NOMO-1 treated with DMSO at 0.1 percent for 48 hours (cell line): ENCODE measurements around the gene SELENOF.
A peak's percentile ranks its signal among the peaks of the same experiment; 100 is the strongest.
"Not testable (repeated sequence)": the region's sequence is repeated elsewhere in the genome, so short reads cannot be mapped to it uniquely, and the experiment has no call there.

Experiments
- DNase-seq: peaks from one replicate; lab custom pipeline; 2025; ENCODE audit not compliant: unreplicated experiment; lab: John Stamatoyannopoulos, UW

Gene SELENOF

DNA sequence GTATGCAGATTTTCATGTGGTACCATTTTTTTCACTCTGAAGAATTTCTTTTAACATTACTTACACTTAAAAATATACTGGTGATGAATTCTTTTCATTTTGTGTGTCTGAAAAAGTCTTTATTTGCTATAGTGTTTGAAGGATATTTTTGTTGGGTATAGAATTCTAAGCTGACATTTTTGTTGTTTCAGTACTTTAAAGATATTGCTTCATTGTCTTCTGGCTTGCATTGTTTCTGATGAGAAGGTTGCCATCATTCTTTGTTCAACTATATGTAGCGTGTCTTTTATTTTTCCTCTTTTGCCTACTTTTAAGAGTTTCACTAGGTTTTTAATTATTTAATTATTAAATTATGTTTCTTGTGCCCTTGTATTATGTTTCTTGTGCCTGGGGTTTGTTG, 8.5 kb upstream of the SELENOF start:
- DNase-seq = no peak

DNA sequence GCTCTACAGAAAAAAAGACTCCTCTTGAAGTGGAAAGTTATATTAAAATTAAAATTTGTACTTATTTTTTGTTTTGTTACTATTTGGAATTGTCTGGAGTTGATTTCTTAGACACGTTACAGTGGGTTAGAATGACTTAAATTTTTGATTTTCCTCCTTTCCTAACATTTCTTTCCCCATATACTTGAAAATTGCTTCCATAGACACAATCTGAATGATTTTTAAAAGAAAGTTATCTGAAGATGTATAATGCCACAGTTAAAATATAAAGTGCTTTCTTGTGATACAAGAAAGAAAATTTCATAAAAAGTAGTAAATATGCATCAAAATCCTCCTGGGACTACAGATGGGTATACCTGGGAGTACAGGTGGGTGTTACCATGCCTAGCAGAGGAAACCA, 2.8 kb upstream of the SELENOF start:
- no peak for DNase-seq

GRCh38 chr1:86915737-86916235, 1.9 kb upstream of the SELENOF start:
- DNase-seq = no peak

- peak; percentile 42 for DNase-seq
Observed at GRCh38 chr1:86914998-86915736, 1.2 kb upstream of the SELENOF start.

DNA sequence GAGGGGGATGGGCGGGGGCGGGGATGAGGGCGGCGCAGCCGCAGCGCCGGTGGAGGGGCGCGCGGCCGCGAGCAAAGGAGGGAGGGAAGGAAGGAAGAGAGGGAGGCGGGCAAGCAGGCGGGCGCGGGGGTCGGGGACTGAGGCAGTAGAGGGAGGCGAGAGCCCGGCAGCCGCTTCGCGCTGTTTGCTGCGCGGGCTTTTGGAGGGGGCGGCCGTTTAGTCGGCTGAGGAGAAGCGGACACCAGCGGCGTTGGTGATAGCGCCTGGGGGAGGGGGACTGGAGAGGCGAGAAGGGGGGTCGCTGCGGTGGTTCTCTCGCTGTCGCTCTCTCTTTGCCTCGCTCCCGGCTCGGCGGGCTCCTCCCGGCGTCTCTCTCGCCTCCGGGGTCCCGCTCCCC, 673 bp upstream of the SELENOF start, which contains the start of gene HS2ST1:
HS2ST1 (plus strand) TSS at position 35 of the 397 bp plus-strand sequence.
- no peak for DNase-seq

DNA sequence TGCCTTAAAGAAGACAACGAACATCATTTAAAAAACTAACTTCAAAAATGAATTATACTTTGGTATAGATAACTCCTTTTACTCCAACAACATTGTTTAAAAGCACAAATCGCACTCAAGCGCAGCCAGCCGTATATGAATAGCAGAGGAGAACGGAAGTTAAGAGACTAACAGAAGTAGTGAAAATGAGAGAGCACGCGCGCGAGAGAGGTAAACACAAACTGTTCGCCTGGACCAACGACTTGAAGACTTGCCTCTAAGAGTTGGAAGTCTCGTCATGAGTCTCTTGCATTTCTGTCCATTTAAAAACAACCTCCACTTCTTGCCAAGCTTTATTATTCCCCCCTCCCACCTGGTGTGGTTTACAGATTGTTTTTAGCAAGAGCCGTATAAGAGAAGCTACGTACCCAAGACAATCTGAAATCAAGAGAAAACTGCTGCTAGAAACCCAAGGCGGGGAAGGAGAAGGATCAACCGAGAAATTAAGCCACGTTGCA, 479 bp downstream of the SELENOF start:
- peak; percentile 41 for DNase-seq

DNA sequence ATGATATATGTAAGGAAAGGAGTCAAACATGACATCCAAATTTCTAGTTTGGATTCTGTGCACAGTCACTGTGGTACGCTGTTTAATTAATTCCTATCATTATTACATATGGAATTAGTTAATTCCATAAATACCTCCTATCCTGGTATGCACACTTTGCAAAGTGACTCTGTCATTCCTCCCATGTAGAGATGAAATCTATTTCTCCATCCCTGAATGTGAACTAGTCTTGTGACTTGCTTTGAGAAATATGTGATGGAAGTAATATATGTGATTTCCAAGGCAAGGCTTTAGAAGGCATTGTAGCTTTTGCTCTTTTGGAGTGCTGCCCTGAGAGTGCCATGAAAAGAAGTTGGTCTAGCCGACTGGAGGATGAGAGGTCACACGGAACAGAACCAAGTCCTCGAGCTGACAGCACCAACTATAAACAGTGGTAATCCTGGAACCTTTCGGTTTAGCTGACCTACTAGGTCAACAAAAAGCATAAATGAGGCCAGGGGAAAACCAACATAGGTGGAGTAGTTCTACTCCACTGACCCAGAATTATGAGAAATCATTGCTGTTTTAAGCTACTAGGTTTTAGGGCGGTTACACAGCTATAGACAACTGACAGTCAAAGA, 1.5 kb downstream of the SELENOF start:
- no peak for DNase-seq

- no peak for DNase-seq
Observed at GRCh38 chr1:86906419-86906818, 7.5 kb downstream of the SELENOF start.

DNA sequence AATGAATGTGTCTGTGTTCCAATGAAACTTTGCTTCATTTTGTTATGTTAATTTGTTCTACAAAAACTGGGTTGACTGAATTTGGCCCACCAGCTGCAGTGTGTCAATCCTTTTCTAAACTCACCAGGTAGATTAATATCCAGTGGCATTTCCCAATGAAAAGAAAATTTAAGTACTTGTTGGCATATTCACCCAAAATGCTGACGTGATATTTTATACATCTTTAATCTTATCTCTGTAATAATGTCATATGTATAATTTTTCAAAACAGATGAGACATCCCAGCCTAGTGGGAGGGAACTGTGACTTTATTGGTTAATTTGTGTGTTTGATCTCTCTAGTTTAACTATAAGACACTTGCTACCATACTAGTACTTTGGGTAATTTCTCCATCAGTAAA, 8.1 kb downstream of the SELENOF start:
- DNase-seq = no peak

GRCh38 chr1:86899401-86899800, 14.5 kb downstream of the SELENOF start:
- not testable (repeated sequence) for DNase-seq

DNA sequence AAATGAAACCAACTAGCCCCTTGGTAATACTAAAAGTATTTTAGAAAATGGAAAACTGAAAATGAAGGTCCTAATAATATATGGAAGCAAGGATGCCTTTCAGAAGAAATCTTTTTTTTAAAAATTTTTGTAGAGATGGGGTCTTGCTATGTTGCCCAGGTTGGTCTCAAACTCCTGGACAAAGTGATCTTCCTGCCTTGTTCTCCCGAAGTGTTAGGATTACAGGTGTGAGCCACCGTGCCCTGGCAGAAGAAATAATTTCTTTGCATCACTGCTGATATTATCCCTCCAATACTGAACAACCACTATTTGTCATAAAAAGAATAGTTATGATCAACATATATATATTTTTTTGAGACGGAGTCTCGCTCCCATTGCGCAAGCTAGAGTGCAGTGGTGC, 25.6 kb downstream of the SELENOF start:
- DNase-seq = no peak

DNA sequence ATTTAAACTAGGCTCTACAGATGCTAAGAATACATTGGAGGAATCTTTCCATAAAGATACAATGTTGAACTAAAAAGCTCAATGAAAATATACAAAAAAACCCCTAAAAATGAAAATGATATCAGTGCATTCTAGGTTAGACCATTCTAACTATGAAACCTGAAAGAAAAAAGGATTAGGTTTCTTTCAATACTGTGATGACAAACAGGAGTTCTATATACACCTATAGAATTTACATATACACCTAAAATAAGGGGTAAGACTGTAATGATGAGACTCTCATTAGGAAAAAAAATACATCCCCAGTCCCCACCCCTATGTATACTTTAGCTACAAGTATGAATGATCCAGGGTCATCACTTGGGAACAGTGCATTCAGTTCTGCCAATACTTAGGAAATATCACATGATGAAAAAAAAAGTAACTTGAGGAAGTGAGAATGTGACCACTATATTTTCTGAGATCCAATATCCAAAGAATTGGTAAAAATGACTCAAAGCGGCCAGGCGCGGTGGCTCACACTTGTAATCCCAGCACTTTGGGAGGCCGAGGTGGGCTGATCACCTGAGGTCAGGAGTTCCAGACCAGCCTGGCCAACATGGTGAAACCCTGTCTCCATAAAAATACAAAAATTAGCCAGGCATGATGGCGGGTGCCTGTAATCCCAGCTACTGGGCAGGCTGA, 26.3 kb downstream of the SELENOF start:
- no peak for DNase-seq

- DNase-seq = no peak
Observed at GRCh38 chr1:86875722-86876121, 38.2 kb downstream of the SELENOF start.

- no peak for DNase-seq
Observed at GRCh38 chr1:86872086-86872485, 41.8 kb downstream of the SELENOF start.

DNA sequence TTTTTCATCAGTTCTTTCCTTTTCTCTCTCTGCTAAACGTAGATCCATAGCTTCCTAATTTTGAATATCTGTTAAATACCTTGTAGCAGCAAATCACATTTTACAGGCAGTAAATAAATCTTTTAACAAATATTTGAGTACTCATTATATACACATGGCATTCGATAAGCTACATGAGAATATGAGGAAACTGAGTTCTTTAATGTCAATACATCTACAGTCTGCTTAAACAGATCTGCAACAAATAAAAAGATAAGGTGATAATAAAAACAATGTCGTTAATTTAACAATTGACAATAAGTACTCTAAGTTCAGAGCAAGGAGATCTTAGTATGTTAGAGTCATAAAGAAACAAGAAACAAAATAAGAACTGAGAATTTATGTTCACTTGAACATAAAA, 42.9 kb downstream of the SELENOF start:
- no peak for DNase-seq

DNA sequence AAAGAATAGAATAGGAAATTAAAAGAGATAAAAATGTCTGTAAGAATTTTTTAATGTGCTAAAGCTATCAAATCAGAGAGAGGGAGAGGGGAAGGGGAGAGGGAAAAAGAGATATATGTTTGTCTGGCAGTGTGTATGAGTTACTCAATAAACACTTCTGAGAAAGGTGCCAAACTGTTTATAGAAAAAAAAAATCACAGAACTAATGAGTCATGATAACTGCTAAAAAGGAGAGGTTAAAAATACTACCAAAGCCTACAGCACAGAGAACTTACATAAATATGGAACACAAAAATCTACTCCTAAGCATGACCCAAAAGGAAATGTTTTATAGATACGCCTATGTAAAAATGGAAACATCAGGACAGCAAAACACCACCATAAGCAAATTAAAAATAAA, 45.4 kb downstream of the SELENOF start:
- peak; percentile 6 for DNase-seq

- DNase-seq = not testable (repeated sequence)
Observed at GRCh38 chr1:86867278-86867677, 46.6 kb downstream of the SELENOF start.

DNA sequence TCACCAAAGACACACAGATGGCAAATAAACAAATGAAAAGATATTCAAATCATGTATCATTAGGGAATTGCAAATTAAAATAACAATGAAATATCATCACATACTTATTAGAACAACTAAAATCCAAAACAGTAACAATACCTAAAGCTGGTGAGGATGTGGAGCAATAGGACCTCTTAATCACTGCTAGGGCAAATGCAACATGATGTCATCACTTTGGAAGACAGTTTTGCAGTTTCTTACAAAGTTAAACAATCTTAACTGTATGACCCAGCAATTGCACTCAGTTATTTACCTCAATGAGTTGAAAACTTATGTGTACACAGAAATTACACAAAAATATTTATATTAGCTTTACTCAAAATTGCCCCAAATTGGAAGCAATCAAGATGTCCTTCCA, 47.3 kb downstream of the SELENOF start:
- no peak for DNase-seq

- no peak for DNase-seq
Observed at GRCh38 chr1:86865973-86866637, 47.8 kb downstream of the SELENOF start.

- DNase-seq = no peak
Observed at GRCh38 chr1:86862920-86863319, 51.0 kb downstream of the SELENOF start.

DNA sequence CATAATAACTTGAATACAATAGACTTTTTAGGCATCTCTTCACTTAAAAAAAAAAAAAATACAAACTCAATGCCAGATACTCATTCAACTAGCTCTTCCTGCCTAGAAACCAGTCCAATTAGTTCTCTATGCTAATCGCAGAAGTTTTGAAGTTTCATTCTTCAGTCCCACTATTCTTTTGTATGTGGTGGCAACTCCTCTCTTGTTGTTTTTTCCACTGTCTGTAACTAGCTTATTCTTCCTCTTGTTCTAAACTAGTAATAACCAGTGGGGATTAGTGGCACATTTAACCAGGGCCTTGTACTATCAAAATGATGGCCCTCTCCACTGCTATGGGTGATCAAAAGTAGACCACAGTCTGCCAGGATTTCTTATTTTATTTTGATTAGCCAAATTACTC, 52.5 kb downstream of the SELENOF start:
- DNase-seq = no peak
